OCI-LY3 (cell line): ENCODE data around the gene GAPT.
A peak's percentile ranks its signal among the peaks of the same experiment; 100 is the strongest.

ENCODE experiments used
- H2AFZ ChIP-seq: fragments of 200-600, 300-600 bp; shearing (Covaris generic); 2 replicates; pipeline ENCODE4 v1.6.0; 2014; ENCODE audit warnings: antibody characterized with exemption, low read depth, low read length
- H3K27ac ChIP-seq: fragments of 200-600, 300-600 bp; sonication (generic); 2 replicates; pipeline ENCODE4 v1.5.1; 2014; ENCODE audit warnings: mild to moderate bottlenecking, low read length, moderate library complexity, mixed read lengths
- H3K27me3 ChIP-seq: fragments of 200-600, 300-600 bp; sonication (generic); 2 replicates; pipeline ENCODE4 v1.6.1; 2014; ENCODE audit warnings: low read depth, low read length, mixed read lengths
- H3K36me3 ChIP-seq: fragments of 200-600, 300-600 bp; sonication (generic); replicated peaks from 2 replicates; pipeline ENCODE3; 2014; ENCODE audit warnings: low read depth, low read length, mixed read lengths
- H3K4me1 ChIP-seq: fragments of 300-600, 200-600 bp; sonication (generic); 2 replicates; pipeline ENCODE4 v1.6.1; 2014; ENCODE audit warnings: low read length, mixed read lengths
- H3K4me2 ChIP-seq: fragments of 200-600, 300-600 bp; sonication (generic); 2 replicates; pipeline ENCODE4 v1.6.1; 2014; ENCODE audit warnings: low read length, mixed read lengths
- H3K4me3 ChIP-seq: fragments of 300-600, 200-600 bp; sonication (generic); 2 replicates; pipeline ENCODE4 v1.5.1; 2014; ENCODE audit warnings: antibody characterized with exemption, mild to moderate bottlenecking, low read length, moderate library complexity
- H3K79me2 ChIP-seq: fragments of 300-600, 200-600 bp; shearing (Covaris generic); 2 replicates; pipeline ENCODE4 v1.6.1; 2014; ENCODE audit warnings: mild to moderate bottlenecking, low read length, mixed read lengths
- H3K9ac ChIP-seq: fragments of 300-600, 200-600 bp; shearing (Covaris generic); 2 replicates; pipeline ENCODE4 v1.6.0; 2014; ENCODE audit warnings: mild to moderate bottlenecking, low read length, moderate library complexity
- H3K9me3 ChIP-seq: fragments of 200-600, 300-600 bp; shearing (Covaris generic); 2 replicates; pipeline ENCODE4 v1.6.1; 2014; ENCODE audit warnings: low read length, mixed read lengths; ENCODE audit not compliant: insufficient read depth
- H4K20me1 ChIP-seq: fragments of 200-600, 300-600 bp; sonication (generic); 2 replicates; pipeline ENCODE4 v1.6.1; 2016; ENCODE audit warnings: low read length, mixed read lengths; ENCODE audit not compliant: insufficient read depth
- CTCF ChIP-seq: fragments of 200-600, 300-600 bp; sonication (generic); IDR thresholded peaks from 2 replicates; pipeline ENCODE4 v1.5.1; 2014; ENCODE audit warnings: antibody characterized with exemption, low read length, low read depth
- EZH2phosphoT487 ChIP-seq: fragments of 200-600 bp; shearing (Covaris generic); IDR thresholded peaks from 2 replicates; pipeline ENCODE4 v1.6.1; 2018; ENCODE audit warnings: antibody characterized with exemption, mixed run types, low read depth

Gene GAPT

GRCh38 chr5:58458743-58459145 is 32.5 kb upstream of the GAPT start:
- Histone ChIP-seq H3K27me3 (no peaks in the 10 kb centered on the region), H3K79me2 (no peaks in the 10 kb centered on the region), H3K27ac (no peak overlapping the region), H3K9ac (no peak overlapping the region), H3K4me3 (no peak overlapping the region), H3K4me1 (peaks cover 13% of the 10 kb centered on the region), H3K9me3 (no peaks in the 10 kb centered on the region), H3K4me2 (no peak overlapping the region), H4K20me1 (no peaks in the 10 kb centered on the region), H3K36me3 (no peaks in the 10 kb centered on the region), H2AFZ (no peak overlapping the region)
- no peak for TF ChIP-seq CTCF
- TF ChIP-seq EZH2phosphoT487 = no peak

GRCh38 chr5:58459146-58460001 is 31.9 kb upstream of the GAPT start:
- no peak for TF ChIP-seq EZH2phosphoT487
- Histone ChIP-seq H3K9me3 (no peaks in the 10 kb centered on the region), H3K27me3 (no peaks in the 10 kb centered on the region), H3K27ac (no peak overlapping the region), H3K36me3 (no peaks in the 10 kb centered on the region), H3K79me2 (no peaks in the 10 kb centered on the region), H3K4me3 (no peak overlapping the region), H3K4me1 (peaks cover 13% of the 10 kb centered on the region), H2AFZ (no peak overlapping the region), H3K9ac (no peak overlapping the region), H3K4me2 (no peak overlapping the region), H4K20me1 (no peaks in the 10 kb centered on the region)

GRCh38 chr5:58460002-58460731 is 31.1 kb upstream of the GAPT start, which contains the start of gene PLK2:
Gene PLK2, minus strand, starts transcription at chr5:58460086. Its CDS starts 127 bp downstream, at chr5:58459959.
- Histone ChIP-seq H3K36me3 (no peaks in the 10 kb centered on the region), H2AFZ (peak within 1 kb of the TSS; percentile 55), H3K79me2 (no peaks in the 10 kb centered on the region), H3K4me2 (peak within 1 kb of the TSS; percentile 81), H3K4me3 (peak within 1 kb of the TSS; percentile 71), H4K20me1 (no peaks in the 10 kb centered on the region), H3K27ac (no peak within 1 kb of the TSS), H3K9me3 (no peaks in the 10 kb centered on the region), H3K27me3 (no peaks in the 10 kb centered on the region), H3K4me1 (peaks cover 13% of the 10 kb centered on the region), H3K9ac (peak within 1 kb of the TSS; percentile 23; the same call in 1 of the 2 replicates)
- no peak for TF ChIP-seq CTCF
- TF ChIP-seq EZH2phosphoT487 = no peak

- Histone ChIP-seq H3K4me2 (peak overlapping the region; percentile 81), H3K9ac (peak overlapping the region; percentile 23; the same call in 1 of the 2 replicates), H3K27me3 (no peaks in the 10 kb centered on the region)
Observed at GRCh38 chr5:58460732-58461286, 30.4 kb upstream of the GAPT start.

More at GRCh38 chr5:58460732-58461286, 30.4 kb upstream of the GAPT start:
- peak overlapping the region; percentile 71 for H3K4me3 ChIP-seq
- no peaks in the 10 kb centered on the region for H3K36me3 ChIP-seq
- H3K4me1 ChIP-seq = peaks cover 13% of the 10 kb centered on the region
- no peaks in the 10 kb centered on the region for H3K9me3 ChIP-seq
- no peak overlapping the region for H3K27ac ChIP-seq
- no peaks in the 10 kb centered on the region for H4K20me1 ChIP-seq
- H2AFZ ChIP-seq = peak overlapping the region; percentile 55
- TF ChIP-seq EZH2phosphoT487 = no peak
- TF ChIP-seq CTCF = peak; percentile 68
- no peaks in the 10 kb centered on the region for H3K79me2 ChIP-seq
